CD14-positive monocyte (primary cell): ENCODE measurements around the gene PON3. TPM values are rescaled to one million over a fixed set of nuclear protein-coding genes. Genes with fewer than 3 reads are reported as not detected.

Source experiments
- DNase-seq, 3 donors: peaks; one replicate each; pipeline ENCODE4 v3.0.0-alpha.2; 2011 to 2022
- H2AFZ ChIP-seq: 2 replicates; pipeline ENCODE4 v1.6.0; 2012; ENCODE audit warnings: mild to moderate bottlenecking, low read depth, low read length, inconsistent platforms; ENCODE audit not compliant: insufficient read depth, poor library complexity, severe bottlenecking
- H3K27ac ChIP-seq, 2 donors: 1 replicate in 1 of 2; 2 replicates in 1 of 2; pipeline ENCODE4 v1.5.1; 2012 to 2013; ENCODE audit warnings: low read length in 2 of 2, control low read depth in 1 of 2, inconsistent platforms in 1 of 2, low read depth in 1 of 2, mild to moderate bottlenecking in 1 of 2
- H3K27me3 ChIP-seq, 2 donors: one replicate each; pipeline versions ENCODE4 v1.6.0 to v1.6.1; 2011 to 2013; ENCODE audit warnings: low read length in 2 of 2; ENCODE audit not compliant: control insufficient read depth in 2 of 2, insufficient read depth in 2 of 2
- H3K36me3 ChIP-seq, 2 donors: replicated peaks in 1 of 2; 1 replicate in 1 of 2; 2 replicates in 1 of 2; pipeline versions ENCODE4 v1.5.1 to v1.6.1; 2012 to 2013; ENCODE audit warnings: low read length in 2 of 2, control low read depth in 1 of 2, inconsistent platforms in 1 of 2, mild to moderate bottlenecking in 1 of 2; ENCODE audit not compliant: insufficient read depth in 2 of 2, control insufficient read depth in 1 of 2
- H3K4me1 ChIP-seq, 2 donors: 1 replicate in 1 of 2; 2 replicates in 1 of 2; pipeline versions ENCODE4 v1.5.1 to v1.6.1; 2012 to 2013; ENCODE audit warnings: low read length in 2 of 2, control low read depth in 1 of 2, inconsistent platforms in 1 of 2, mild to moderate bottlenecking in 1 of 2, moderate library complexity in 1 of 2; ENCODE audit not compliant: insufficient read depth in 2 of 2, control insufficient read depth in 1 of 2
- H3K4me2 ChIP-seq: replicated peaks from 2 replicates; pipeline ENCODE3; 2012; ENCODE audit warnings: low read length, moderate library complexity, mild to moderate bottlenecking; ENCODE audit not compliant: poor library complexity, severe bottlenecking; ENCODE audit errors: extremely low read depth
- H3K4me3 ChIP-seq, 3 experiments: fragments of 200-600 bp in 1 of 3; sonication (generic) in 1 of 3; replicated peaks in 1 of 3; 1 replicate in 2 of 3; 2 replicates in 1 of 3; pipeline ENCODE4 v1.5.1; 2011 to 2013; ENCODE audit warnings: low read length in 3 of 3, mild to moderate bottlenecking in 3 of 3, control low read depth in 2 of 3, low read depth in 2 of 3, inconsistent platforms in 1 of 3, moderate library complexity in 1 of 3
- H3K79me2 ChIP-seq: 2 replicates; pipeline ENCODE4 v1.6.0; 2012; ENCODE audit warnings: mild to moderate bottlenecking, control low read depth, inconsistent platforms, low read length, moderate library complexity; ENCODE audit not compliant: insufficient read depth
- H3K9ac ChIP-seq: 2 replicates; pipeline ENCODE4 v1.6.0; 2017; ENCODE audit warnings: low read length, mild to moderate bottlenecking; ENCODE audit not compliant: insufficient read depth, poor library complexity, severe bottlenecking
- H3K9me3 ChIP-seq, 2 donors: replicated peaks in 1 of 2; 1 replicate in 1 of 2; 2 replicates in 1 of 2; pipeline versions ENCODE4 v1.5.1 to v1.6.1; 2012 to 2013; ENCODE audit warnings: low read length in 2 of 2, control low read depth in 1 of 2; ENCODE audit not compliant: control insufficient read depth in 1 of 2, insufficient read depth in 1 of 2
- H4K20me1 ChIP-seq: 2 replicates; pipeline ENCODE4 v1.6.0; 2012; ENCODE audit warnings: mild to moderate bottlenecking, low read length, control low read depth, moderate library complexity; ENCODE audit not compliant: insufficient read depth
- H3K27ac Mint-ChIP-seq, 7 donors: one replicate each; pipeline ENCODE4 v1.8.0; 2020; ENCODE audit warnings: mild to moderate bottlenecking in 7 of 7, mixed read lengths in 7 of 7, moderate library complexity in 6 of 7, inconsistent platforms in 2 of 7
- H3K27me3 Mint-ChIP-seq, 3 donors: one replicate each; pipeline ENCODE4 v1.8.0; 2021 to 2022; ENCODE audit warnings: low read depth in 3 of 3, mild to moderate bottlenecking in 3 of 3, mixed read lengths in 3 of 3, moderate library complexity in 3 of 3, inconsistent platforms in 1 of 3
- H3K36me3 Mint-ChIP-seq, 2 donors: one replicate each; pipeline ENCODE4 v1.8.0; 2020; ENCODE audit warnings: mixed read lengths in 2 of 2, inconsistent platforms in 1 of 2, mild to moderate bottlenecking in 1 of 2
- H3K4me1 Mint-ChIP-seq: one replicate; pipeline ENCODE4 v1.8.0; 2020; ENCODE audit warnings: mild to moderate bottlenecking, mixed read lengths
- H3K4me3 Mint-ChIP-seq, 2 donors: one replicate each; pipeline ENCODE4 v1.8.0; 2020; ENCODE audit warnings: mild to moderate bottlenecking in 2 of 2, mixed read lengths in 2 of 2, moderate library complexity in 1 of 2
- H3K9me3 Mint-ChIP-seq, 7 donors: one replicate each; pipeline ENCODE4 v1.8.0; 2020 to 2022; ENCODE audit warnings: mixed read lengths in 7 of 7, mild to moderate bottlenecking in 6 of 7, moderate library complexity in 6 of 7, inconsistent platforms in 2 of 7
- CTCF ChIP-seq: fragments of 200-600 bp; IDR thresholded peaks from one replicate; pipeline ENCODE4 v1.8.0; 2022; ENCODE audit warnings: antibody characterized with exemption, mild to moderate bottlenecking
- WGBS: methylation state at CpG from one replicate; pipeline ENCODE4 v1.1.5; 2013; ENCODE audit warnings: missing lambda C conversion rate; ENCODE audit not compliant: insufficient coverage; 5-methylcytosine and 5-hydroxymethylcytosine counted together
- intact Hi-C, 2 donors: fragments of 100-400 bp; cut with micrococcal nuclease; formaldehyde crosslinking; loops; one replicate each; pipeline versions ENCODE4 v1.15.0 to v1.15.1; 2023
- polyA plus RNA-seq, 3 donors: library from polyadenylated mRNA; depleted of rRNA in 1 of 3; unstranded in 2 of 3; stranded (reverse) in 1 of 3; fragments of 300-500 nt in 2 of 3; fragments of >200 nt in 1 of 3; fragmentation: Illumina TruSeq in 2 of 3; gene quantifications; 1 replicate in 2 of 3; 2 replicates in 1 of 3; pipeline ENCODE4 v1.2.3, GENCODE V29; 2012 to 2021

The PON3 gene
- polyA plus RNA-seq, 3 donors, result not detected

DNA sequence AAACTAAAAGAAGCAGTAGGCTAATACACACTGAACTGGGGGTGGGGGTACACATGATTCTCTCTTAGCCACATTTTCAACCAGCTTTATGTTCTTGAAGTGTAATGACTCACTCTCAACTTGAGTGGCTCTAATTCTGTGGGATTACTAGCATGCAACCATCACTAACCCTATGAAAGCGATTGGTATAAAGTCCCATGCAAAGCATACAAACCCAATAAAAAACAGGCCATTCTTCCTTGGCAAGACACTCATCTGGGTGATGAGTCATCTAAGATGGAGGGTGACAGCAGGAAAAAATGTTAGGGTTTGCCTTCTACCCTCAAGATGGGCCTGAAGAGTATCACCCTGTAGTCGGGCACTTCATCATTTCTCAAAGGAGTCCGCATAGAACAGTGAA lies 14.9 kb upstream of the PON3 start:
- H4K20me1 ChIP-seq, result no peaks in the 10 kb centered on the region
- no peaks in the 10 kb centered on the region for H3K27me3 Mint-ChIP-seq
- DNase-seq, result no peak
- H3K4me3 ChIP-seq, result no peak overlapping the region
- no peak overlapping the region for H3K4me3 Mint-ChIP-seq
- no peaks in the 10 kb centered on the region for H3K27me3 ChIP-seq
- no peak overlapping the region for H3K4me2 ChIP-seq
- no peak overlapping the region for H2AFZ ChIP-seq
- TF ChIP-seq CTCF, result no peak
- H3K36me3 Mint-ChIP-seq, result peaks cover 17% of the 10 kb centered on the region in 2 donors
- H3K79me2 ChIP-seq, result no peaks in the 10 kb centered on the region
- no peak overlapping the region for H3K9ac ChIP-seq
- no CpG with 5 or more reads among the region's 3 CpGs for WGBS
- H3K9me3 ChIP-seq, result no peaks in the 10 kb centered on the region
- no peaks in the 10 kb centered on the region for H3K4me1 ChIP-seq
- no peak overlapping the region for H3K27ac ChIP-seq
- peaks cover 1% of the 10 kb centered on the region for H3K4me1 Mint-ChIP-seq
- intact Hi-C loops, result no loop called here
- H3K9me3 Mint-ChIP-seq, result peaks cover 0 to 1% (median 0%) of the 10 kb centered on the region in 7 donors
- no peak overlapping the region for H3K27ac Mint-ChIP-seq
- peaks cover 5 to 17% of the 10 kb centered on the region in 2 donors for H3K36me3 ChIP-seq

DNA sequence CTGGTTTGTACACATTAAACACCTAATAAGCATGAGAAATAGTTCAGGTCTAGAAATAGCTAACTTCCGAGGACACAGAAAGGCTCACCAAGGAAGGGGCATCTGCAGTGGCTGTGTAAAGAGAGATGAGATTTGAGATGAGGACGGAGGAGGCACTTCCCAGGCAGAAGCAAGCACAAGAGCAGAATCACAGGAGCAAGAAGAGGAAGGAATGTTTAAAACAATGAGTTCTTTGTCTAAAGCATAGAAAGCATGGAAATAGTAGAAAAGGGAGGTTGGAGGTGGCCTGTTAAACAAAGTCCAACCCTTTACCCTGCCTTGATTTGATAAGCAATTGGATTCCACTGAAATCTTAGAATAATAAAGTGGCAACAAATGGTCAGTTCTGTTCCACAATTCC lies 11.6 kb upstream of the PON3 start:
- Histone ChIP-seq H3K36me3 (peaks cover 7 to 28% of the 10 kb centered on the region in 2 donors), H3K4me1 (no peaks in the 10 kb centered on the region), H4K20me1 (no peaks in the 10 kb centered on the region), H3K4me2 (no peak overlapping the region), H3K9ac (no peak overlapping the region), H3K9me3 (no peaks in the 10 kb centered on the region), H3K27ac (no peak overlapping the region), H3K27me3 (no peaks in the 10 kb centered on the region), H2AFZ (no peak overlapping the region), H3K4me3 (no peak overlapping the region), H3K79me2 (no peaks in the 10 kb centered on the region)
- peaks cover 20 to 25% of the 10 kb centered on the region in 2 donors for H3K36me3 Mint-ChIP-seq
- no peak for TF ChIP-seq CTCF
- WGBS, result 100% methylated on average over 1 of the region's 2 CpGs
- intact Hi-C loops, result no loop called here
- H3K9me3 Mint-ChIP-seq, result peaks cover 0 to 1% (median 0%) of the 10 kb centered on the region in 7 donors
- H3K27me3 Mint-ChIP-seq, result no peaks in the 10 kb centered on the region
- H3K27ac Mint-ChIP-seq, result no peak overlapping the region
- H3K4me3 Mint-ChIP-seq, result no peak overlapping the region
- no peak for DNase-seq
- H3K4me1 Mint-ChIP-seq, result no peaks in the 10 kb centered on the region
